Measurements from ENCODE around the gene C10orf90. TPM values are rescaled to one million over a fixed set of nuclear protein-coding genes. Genes with fewer than 3 reads are reported as not detected.

C10orf90 gene
- total and polyA plus RNA-seq, 11 donors, result not detected

- H3K36me3 ChIP-seq, result no peaks in the 10 kb centered on the region
- peaks cover 0 to 6% (median 0%) of the 10 kb centered on the region in 9 donors for H3K27me3 ChIP-seq
- WGBS, 4 donors, result 71 to 86% (median 79%) methylated on average over 6 of the region's 6 CpGs
- intact Hi-C loops (cut with DNase I), result no loop called here
- no peak for DNase-seq
- H3K9me3 ChIP-seq, result no peaks in the 10 kb centered on the region
- no peak overlapping the region for H3K27ac ChIP-seq
- no peaks in the 10 kb centered on the region for H3K4me1 ChIP-seq
- ATAC-seq, result no peak
- H3K4me3 ChIP-seq, result no peak overlapping the region
- TF ChIP-seq POLR2A (IDR thresholded peaks at IDR 0.05), result no peak
- TF ChIP-seq CTCF (IDR thresholded peaks at IDR 0.05), result no peak
Observed at GRCh38 chr10:126674741-126675515, 4.4 kb upstream of the C10orf90 start.

DNA sequence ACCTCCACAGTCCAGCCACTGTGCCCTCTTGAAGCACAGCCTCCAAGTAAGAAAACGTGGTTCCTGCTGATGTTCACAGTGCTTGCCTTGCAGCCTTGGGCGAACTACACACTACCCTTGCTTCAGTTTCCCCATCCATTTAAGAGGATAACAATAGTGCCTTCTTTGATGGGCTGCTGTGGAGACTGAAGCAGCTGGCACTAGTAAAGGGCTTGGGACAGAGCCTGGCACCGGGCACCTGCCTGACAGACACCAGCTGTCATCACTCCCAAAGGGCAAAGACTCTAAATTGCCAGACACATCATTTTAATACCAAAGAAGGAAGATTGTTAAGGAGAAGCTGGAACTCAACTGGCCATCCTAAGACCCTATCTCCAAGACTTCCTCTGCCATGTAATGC is 3.1 kb upstream of the C10orf90 start:
- WGBS, 4 donors, result 78 to 100% (median 83%) methylated on average over 2 to 3 of the region's 3 CpGs
- Histone ChIP-seq H3K4me3 (no peak overlapping the region), H3K36me3 (no peaks in the 10 kb centered on the region), H3K27ac (no peak overlapping the region), H3K4me1 (no peaks in the 10 kb centered on the region), H3K27me3 (peaks cover 0 to 6% (median 0%) of the 10 kb centered on the region in 9 donors), H3K9me3 (no peaks in the 10 kb centered on the region)
- intact Hi-C loops (cut with DNase I), result no loop called here
- TF ChIP-seq CTCF (IDR thresholded peaks at IDR 0.05) (no peak), POLR2A (IDR thresholded peaks at IDR 0.05) (no peak)
- ATAC-seq, result no peak
- DNase-seq, result no peak

GRCh38 chr10:126671402-126671975 is 996 bp upstream of the C10orf90 start:
- no peaks in the 10 kb centered on the region for H3K9me3 ChIP-seq
- WGBS, 4 donors, result 38 to 70% (median 53%) methylated on average over 3 of the region's 3 CpGs
- TF ChIP-seq POLR2A (IDR thresholded peaks at IDR 0.05) (no peak), CTCF (IDR thresholded peaks at IDR 0.05) (no peak)
- ATAC-seq (no peak), DNase-seq (no peak)
- H3K27me3 ChIP-seq, result peaks cover 0 to 6% (median 0%) of the 10 kb centered on the region in 9 donors
- no peak overlapping the region for H3K27ac ChIP-seq
- intact Hi-C loops (cut with DNase I), result no loop called here
- no peaks in the 10 kb centered on the region for H3K36me3 ChIP-seq
- H3K4me1 ChIP-seq, result no peaks in the 10 kb centered on the region
- H3K4me3 ChIP-seq, result no peak overlapping the region

DNA sequence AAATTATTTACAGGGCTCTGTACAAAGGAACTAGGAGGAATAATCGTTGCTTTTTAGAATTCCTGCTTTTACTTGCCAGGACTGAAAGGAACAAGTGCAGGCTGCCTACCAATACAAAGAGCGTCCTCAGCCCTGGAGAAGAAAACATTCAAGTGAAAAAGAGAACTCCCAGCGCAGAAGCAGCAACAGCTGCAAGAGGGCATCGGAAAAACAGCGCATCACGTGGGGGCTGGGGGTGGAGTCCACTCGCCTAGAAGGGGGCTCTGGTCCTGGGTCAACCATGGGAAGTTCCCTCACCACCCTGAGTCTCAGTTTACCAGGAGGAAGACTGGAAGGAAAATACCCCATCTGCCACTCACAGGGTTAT is 385 bp upstream of the C10orf90 start:
- H3K27ac ChIP-seq, result no peak overlapping the region
- no peak for TF ChIP-seq POLR2A (IDR thresholded peaks at IDR 0.05)
- no peaks in the 10 kb centered on the region for H3K36me3 ChIP-seq
- no peaks in the 10 kb centered on the region for H3K9me3 ChIP-seq
- no peak for ATAC-seq
- intact Hi-C loops (cut with DNase I), result no loop called here
- DNase-seq, result no peak
- no peak overlapping the region for H3K4me3 ChIP-seq
- WGBS, 4 donors, result 54 to 64% (median 61%) methylated on average over 7 of the region's 7 CpGs
- peaks cover 0 to 6% (median 0%) of the 10 kb centered on the region in 9 donors for H3K27me3 ChIP-seq
- no peaks in the 10 kb centered on the region for H3K4me1 ChIP-seq
